ENCODE results near the gene CEACAM21.

CEACAM21 gene

GRCh38 chr19:41619018-41619556 lies 43.1 kb downstream of the CEACAM21 start:
- DNase-seq (ENCODE audit: low read depth in 3 of 3): no peak

- no peak for DNase-seq (ENCODE audit: low read depth in 3 of 3)
These were observed 44.2 kb downstream of the CEACAM21 start for GRCh38 chr19:41620171-41620570.

GRCh38 chr19:41621226-41621625 lies 45.3 kb downstream of the CEACAM21 start:
- no peak for DNase-seq (ENCODE audit: low read depth in 3 of 3)

- no peak for DNase-seq (ENCODE audit: low read depth in 3 of 3)
These were observed 45.7 kb downstream of the CEACAM21 start for GRCh38 chr19:41621654-41622053.

GRCh38 chr19:41623360-41623759 lies 47.4 kb downstream of the CEACAM21 start:
- no peak for DNase-seq (ENCODE audit: low read depth in 3 of 3)

- no peak for DNase-seq (ENCODE audit: low read depth in 3 of 3)
These were observed 48.5 kb downstream of the CEACAM21 start for GRCh38 chr19:41624515-41624914.

GRCh38 chr19:41624937-41625336 lies 49.0 kb downstream of the CEACAM21 start:
- no peak for DNase-seq (ENCODE audit: low read depth in 3 of 3)

- no peak for DNase-seq (ENCODE audit: low read depth in 3 of 3)
These were observed 50.3 kb downstream of the CEACAM21 start for GRCh38 chr19:41626278-41626677.

GRCh38 chr19:41626877-41627276 lies 50.9 kb downstream of the CEACAM21 start, which contains the start of gene CEACAM4:
Gene CEACAM4 (minus strand): TSS chr19:41627074. CDS start chr19:41626963, 111 bp downstream.
- DNase-seq (ENCODE audit: low read depth in 3 of 3): no peak

- DNase-seq (ENCODE audit: low read depth in 3 of 3): no peak
These were observed 52.2 kb downstream of the CEACAM21 start for GRCh38 chr19:41627966-41628675.
